Omental fat pad (tissue), 4 donors: Measurements from ENCODE around the gene NFIA. TPM values are rescaled to one million over a fixed set of nuclear protein-coding genes. Genes with fewer than 3 reads are reported as not detected.

ENCODE experiments used
- ATAC-seq: fragments of 150-250 bp; one replicate; pipeline ENCODE4 v1.9.1; 2016; ENCODE audit warnings: mild to moderate bottlenecking, moderate library complexity; ENCODE audit not compliant: low FRiP score
- DNase-seq: peaks from one replicate; pipeline ENCODE4 v3.0.0-alpha.2; 2019; ENCODE audit warnings: low spot score
- CTCF ChIP-seq, 3 donors: fragments of 450-650 bp; IDR thresholded peaks; one replicate each; pipeline ENCODE4 v1.5.1; 2016 to 2017; ENCODE audit warnings: antibody characterized with exemption in 3 of 3, mild to moderate bottlenecking in 3 of 3, moderate library complexity in 2 of 3
- total RNA-seq, 4 donors: library from RNA; depleted of rRNA; stranded (reverse); fragments of >200 nt; gene quantifications; one replicate each; pipeline ENCODE4 v1.1.0, GENCODE V29; 2016

The NFIA gene
- total RNA-seq, 4 donors from 2014 or later: 61.1 to 159 (median 77.5) TPM

GRCh38 chr1:61368876-61369275 is 286.5 kb downstream of the NFIA start:
- ATAC-seq (no peak), DNase-seq (no peak)
- no peak for TF ChIP-seq CTCF (IDR thresholded peaks at IDR 0.05)

GRCh38 chr1:61370177-61370912 is 288.0 kb downstream of the NFIA start:
- ATAC-seq: no peak
- TF ChIP-seq CTCF (IDR thresholded peaks at IDR 0.05): no peak

GRCh38 chr1:61370913-61371279 is 288.5 kb downstream of the NFIA start:
- no peak for TF ChIP-seq CTCF (IDR thresholded peaks at IDR 0.05)
- no peak for ATAC-seq
- DNase-seq: no peak

More at GRCh38 chr1:61370177-61370912, 288.0 kb downstream of the NFIA start:
- DNase-seq: no peak

- no peak for ATAC-seq
- TF ChIP-seq CTCF (IDR thresholded peaks at IDR 0.05): no peak
- no peak for DNase-seq
Measured at GRCh38 chr1:61372944-61373343, 290.6 kb downstream of the NFIA start.

- DNase-seq (no peak), ATAC-seq (no peak)
- no peak for TF ChIP-seq CTCF (IDR thresholded peaks at IDR 0.05)
Measured at GRCh38 chr1:61374156-61374555, 291.8 kb downstream of the NFIA start.

GRCh38 chr1:61375082-61375880 is 292.9 kb downstream of the NFIA start:
- ATAC-seq (no peak), DNase-seq (no peak)
- no peak for TF ChIP-seq CTCF (IDR thresholded peaks at IDR 0.05)
